HG02642 (cell line): ENCODE measurements around the gene OR6S1.
A peak's percentile ranks its signal among the peaks of the same experiment; 100 is the strongest.
"Not testable (repeated sequence)": the region's sequence is repeated elsewhere in the genome, so short reads cannot be mapped to it uniquely, and the experiment has no call there.

ENCODE experiments used
- ATAC-seq: cut with Tn5 transposase; IDR thresholded peaks from one replicate; pipeline ENCODE4 v1.9.1; 2021; ENCODE audit warnings: mild to moderate bottlenecking; ENCODE audit not compliant: unreplicated experiment, poor library complexity

OR6S1 gene

GRCh38 chr14:20671597-20672283 lies 30.2 kb upstream of the OR6S1 start:
- no peak for ATAC-seq

GRCh38 chr14:20668969-20669368 lies 27.5 kb upstream of the OR6S1 start:
- no peak for ATAC-seq

DNA sequence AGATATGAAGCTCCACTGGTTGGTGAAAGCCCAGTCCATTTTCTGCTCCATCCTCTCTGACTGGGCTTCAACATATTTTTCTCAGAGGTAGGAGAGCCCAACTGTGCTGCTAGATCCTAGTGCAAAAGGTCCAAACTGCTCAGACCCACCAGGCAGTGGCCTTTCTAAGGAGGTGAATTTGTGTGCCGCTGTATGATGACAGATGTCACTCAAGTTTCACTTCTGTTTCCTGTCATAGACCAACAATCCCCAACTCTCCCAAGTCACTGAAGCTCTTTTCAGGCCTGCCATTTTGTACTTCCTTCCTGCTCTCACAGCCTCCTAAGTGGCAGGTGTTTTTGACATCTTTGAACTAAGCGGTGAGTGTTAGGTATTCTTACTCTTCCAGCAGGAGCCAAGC lies 26.5 kb upstream of the OR6S1 start:
- ATAC-seq: peak; percentile 80

DNA sequence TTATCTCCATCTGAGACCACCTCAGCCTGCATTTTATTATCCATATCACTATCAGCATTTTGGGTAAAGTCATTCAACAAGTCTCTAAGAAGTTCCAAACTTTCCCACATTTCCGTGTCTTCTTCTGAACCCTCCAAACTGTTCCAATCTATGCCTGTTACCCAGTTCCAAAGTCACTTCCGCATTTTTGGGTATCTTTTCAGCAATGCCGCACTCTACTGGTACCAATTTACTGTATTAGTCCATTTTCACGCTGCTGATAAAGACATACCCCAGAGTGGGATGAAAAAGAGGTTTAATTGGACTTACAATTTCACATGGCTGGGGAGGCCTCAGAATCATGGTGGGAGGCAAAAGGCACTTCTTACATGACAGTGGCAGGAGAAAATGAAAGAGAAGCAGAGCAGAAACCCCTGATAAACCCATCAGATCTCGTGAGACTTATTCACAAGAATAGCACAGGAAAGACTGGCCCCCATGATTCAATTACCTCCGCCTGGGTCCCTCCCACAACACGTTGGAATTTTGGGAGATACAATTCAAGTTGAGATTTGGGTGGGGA lies 25.0 kb upstream of the OR6S1 start:
- not testable (repeated sequence) for ATAC-seq

GRCh38 chr14:20662968-20663732 lies 21.7 kb upstream of the OR6S1 start:
- ATAC-seq: peak; percentile 74

GRCh38 chr14:20661197-20661596 lies 19.7 kb upstream of the OR6S1 start:
- ATAC-seq: no peak

- no peak for ATAC-seq
These were observed 18.4 kb upstream of the OR6S1 start for GRCh38 chr14:20659813-20660395.

DNA sequence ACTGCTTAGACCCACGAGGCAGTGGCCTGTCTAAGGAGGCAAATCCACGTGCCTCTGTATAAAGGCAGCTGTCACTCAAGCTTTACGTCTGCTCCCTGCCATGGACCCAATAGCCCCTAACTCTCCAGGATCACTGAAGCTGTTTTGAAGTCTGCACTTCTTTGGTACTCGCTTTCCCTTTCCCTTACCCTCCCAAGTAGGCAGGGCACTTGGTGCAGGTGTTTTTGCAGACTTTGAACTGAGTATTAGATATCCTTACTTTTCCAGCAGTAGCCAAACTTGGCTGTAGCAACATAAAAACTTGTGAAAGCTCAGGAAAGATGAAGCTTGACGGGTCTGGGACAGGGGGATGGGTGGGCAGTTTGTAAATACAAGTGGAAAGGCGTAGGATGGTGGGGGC lies 17.8 kb upstream of the OR6S1 start:
- ATAC-seq: no peak

GRCh38 chr14:20658246-20658645 lies 16.8 kb upstream of the OR6S1 start:
- no peak for ATAC-seq

DNA sequence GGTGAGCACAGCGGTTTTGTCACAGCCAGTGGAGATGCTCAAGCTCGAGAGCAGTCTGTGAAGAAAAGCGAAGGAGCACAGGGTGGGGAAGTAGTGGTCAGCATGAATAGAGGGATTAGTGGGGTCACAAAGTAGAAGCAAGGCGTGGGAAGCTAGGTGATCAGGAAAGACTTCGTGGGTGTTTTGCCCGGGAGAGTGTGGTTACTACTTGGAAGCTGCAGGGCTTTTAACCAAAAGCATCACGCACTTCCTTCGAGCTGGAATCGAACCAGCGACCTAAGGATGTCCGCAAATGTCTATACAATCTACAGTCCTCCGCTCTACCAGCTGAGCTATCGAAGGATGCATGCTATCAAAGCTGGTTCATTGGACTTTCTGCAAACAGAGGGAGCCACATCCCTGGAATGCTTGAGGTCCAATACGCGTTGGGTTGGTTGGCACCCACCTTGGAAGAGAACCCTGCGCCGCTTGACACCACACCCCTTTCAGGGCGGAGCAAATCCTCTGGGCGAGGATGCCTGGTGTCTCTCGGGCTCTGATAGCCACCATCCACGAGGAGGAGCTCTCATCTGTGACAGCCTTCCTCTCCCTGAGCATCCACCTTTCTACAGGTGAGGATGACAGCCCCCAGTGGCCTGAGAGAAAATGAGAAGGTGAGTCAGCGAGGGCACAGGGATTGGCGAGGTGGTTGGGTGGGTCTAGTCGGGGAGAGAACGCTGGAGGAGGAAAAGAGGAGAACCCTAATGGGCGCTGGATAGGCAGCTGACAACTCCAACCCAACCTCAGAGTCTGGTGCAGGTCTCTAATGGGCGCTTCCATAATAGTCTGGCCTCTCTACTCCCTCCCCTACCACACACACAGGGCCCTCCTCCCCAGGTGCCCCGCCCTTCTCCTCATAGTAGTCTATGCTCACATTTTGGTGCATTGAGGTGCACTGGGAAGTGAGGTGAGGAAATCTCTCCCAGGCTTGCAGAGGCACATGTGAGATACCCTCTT lies 16.0 kb upstream of the OR6S1 start:
- ATAC-seq: no peak

DNA sequence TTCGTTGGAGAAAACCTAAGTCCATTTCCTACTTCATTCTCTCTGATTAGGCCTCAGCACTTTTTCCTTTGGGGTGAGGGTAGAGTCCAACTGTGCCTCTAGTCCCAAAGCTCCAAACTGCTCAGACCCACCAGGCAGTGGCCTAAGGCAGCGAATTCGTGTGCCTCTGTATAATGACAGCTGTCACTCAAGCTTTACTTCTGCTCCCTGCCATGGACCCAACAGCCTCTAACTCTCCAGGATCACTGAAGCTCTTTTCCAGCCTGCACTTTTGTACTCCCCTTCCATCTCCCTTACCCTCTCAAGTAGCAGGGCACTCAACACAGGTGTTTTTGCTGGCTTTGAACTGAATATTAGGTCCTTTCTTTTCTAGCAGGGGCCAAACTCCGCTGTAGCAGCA lies 14.8 kb upstream of the OR6S1 start:
- ATAC-seq: no peak

GRCh38 chr14:20655851-20656250 lies 14.4 kb upstream of the OR6S1 start:
- ATAC-seq: no peak

DNA sequence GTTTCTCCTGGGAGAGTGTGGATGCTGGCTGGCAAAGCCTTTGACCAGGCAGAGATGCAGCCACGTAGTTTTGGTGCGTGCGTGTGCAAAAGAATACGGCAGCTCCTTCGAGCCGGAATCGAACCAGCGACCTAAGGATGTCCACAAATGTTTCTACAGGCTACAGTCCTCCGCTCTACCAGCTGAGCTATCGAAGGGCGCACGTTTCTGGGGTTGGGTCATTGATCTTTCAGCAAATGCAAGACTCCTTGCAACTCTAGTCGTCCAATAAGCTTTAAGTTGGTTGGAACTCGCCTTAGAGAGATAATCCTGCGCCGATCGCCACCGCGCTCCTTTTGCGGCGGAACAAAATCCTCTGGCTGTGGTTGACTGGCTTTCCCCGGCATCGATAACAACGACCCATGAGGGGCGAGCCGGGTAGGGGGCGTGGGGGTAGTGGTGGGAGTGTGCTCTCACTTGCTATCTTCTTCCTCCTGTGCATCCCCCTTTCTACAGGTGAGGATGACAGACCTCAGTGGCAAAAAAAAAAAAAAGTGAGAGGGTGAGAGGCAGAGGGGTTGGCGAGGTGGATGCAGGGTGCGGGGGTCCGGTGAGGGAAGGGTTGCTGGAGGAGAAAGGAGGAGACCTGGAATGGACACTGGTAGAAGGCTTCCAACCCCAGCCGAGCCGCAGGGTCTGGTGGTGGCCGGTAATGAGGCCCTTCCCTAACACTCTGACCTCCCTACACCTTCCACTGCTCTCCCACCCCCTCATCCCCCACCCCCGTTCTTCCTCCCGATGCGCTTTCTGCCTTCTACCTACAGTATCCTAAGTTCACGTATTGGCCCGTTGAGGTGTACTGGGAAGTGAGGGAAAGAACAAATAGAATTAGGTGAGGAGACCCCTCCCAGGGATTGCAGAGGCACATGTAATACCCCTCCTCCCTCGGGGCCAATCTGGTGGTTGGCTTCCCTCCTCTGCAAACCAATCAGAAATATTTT lies 11.8 kb upstream of the OR6S1 start:
- no peak for ATAC-seq

DNA sequence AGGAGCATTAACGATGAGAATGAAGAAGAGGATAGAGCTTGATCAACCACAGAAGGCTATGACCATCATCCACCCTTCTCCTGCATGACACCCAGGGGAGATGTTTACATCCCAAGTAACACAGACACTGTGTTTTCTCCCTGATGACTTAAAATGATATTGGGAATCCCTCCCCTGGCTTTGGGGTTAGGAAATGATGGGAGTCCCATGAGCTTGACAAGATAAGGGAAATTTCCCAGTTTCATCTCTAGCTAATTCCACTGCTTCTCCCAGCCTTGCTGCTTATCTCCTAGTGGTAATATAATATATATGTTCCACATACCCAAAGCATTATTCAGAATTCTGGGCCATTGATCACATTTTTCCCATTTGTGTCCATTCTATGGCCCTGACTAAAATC lies 4.0 kb upstream of the OR6S1 start:
- no peak for ATAC-seq

DNA sequence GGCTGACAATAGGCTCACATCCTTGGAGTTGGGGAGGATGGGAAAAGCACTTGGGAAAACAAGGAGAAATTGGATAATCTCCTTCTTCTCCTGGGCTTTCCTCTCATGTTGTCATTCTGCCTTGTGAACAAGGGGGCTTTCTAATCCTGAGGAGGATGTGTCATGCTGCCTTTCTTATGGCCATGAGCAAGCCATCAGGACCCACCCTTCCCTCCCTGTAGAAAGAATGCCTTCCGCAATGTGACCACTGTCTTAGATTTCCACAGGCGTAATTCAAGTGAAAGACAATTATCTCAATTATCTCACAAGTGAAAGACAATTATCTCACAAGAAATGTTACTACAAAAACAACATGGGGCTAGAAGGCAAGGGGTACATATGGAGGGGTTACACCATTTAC lies 3.0 kb upstream of the OR6S1 start:
- ATAC-seq: no peak

- not testable (repeated sequence) for ATAC-seq
These were observed 1.3 kb upstream of the OR6S1 start for GRCh38 chr14:20642755-20643154.

- ATAC-seq: no peak
These were observed 691 bp upstream of the OR6S1 start for GRCh38 chr14:20642182-20642581.

DNA sequence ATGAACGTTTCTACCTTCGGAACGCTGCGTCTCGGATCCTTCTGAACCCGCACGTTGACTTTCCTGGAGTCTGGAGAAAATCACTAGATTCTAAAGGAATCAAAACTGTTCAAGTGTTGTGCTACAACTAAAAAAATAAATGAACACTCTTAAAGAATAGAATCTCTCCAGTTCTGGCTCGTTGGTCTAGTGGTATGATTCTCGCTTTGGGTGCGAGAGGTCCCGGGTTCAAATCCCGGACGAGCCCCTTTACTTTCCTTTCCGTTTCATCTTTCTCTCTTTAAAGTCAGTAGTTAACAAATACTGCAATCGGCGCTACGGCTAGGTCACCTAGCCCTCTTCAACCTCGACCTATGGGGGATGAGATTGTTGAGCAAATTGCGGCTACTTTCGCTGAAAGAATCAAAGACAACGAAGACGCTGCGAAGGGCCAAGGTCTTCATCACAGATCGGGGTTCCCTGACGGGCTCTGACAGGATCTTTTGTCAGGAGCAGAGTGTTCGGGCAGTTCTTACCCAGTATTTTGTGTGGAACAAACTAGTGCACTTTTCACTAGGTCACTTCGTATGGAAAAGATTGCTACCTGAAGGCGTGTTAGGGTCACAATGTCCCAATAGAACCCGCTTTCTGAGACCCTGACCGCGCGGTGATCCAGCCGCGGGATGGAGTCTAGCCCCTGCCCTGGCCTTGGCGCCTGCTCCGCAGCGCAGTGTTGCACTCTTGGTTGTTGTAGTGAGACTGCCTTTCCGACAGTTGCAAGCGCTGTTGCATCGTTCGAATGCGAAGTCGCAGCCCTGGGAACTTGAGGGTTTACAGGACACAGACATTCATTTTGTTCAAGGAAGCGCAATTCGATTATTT lies 8.4 kb downstream of the OR6S1 start:
- peak; percentile 78 for ATAC-seq
